Endodermal cell (in vitro differentiated cells): Measurements from ENCODE around the gene CMTR1. TPM values are rescaled to one million over a fixed set of nuclear protein-coding genes. Genes with fewer than 3 reads are reported as not detected.

Source experiments
- DNase-seq: peaks from one replicate; pipeline ENCODE4 v3.0.0-alpha.2; 2017
- H3K27ac ChIP-seq: 2 replicates; pipeline ENCODE4 v1.5.1; 2013; ENCODE audit warnings: mild to moderate bottlenecking, low read depth, low read length, moderate library complexity
- H3K27me3 ChIP-seq: 2 replicates; pipeline ENCODE4 v1.6.1; 2013; ENCODE audit warnings: mild to moderate bottlenecking, low read length, moderate library complexity; ENCODE audit not compliant: insufficient read depth, control insufficient read depth, poor library complexity, severe bottlenecking
- H3K36me3 ChIP-seq: 2 replicates; pipeline ENCODE4 v1.7.0; 2013; ENCODE audit warnings: mild to moderate bottlenecking, low read length, moderate library complexity; ENCODE audit not compliant: control insufficient read depth, insufficient read depth
- H3K4me1 ChIP-seq: one replicate; pipeline ENCODE4 v1.7.0; 2013; ENCODE audit warnings: low read length; ENCODE audit not compliant: control insufficient read depth, insufficient read depth
- H3K4me3 ChIP-seq: 2 replicates; pipeline ENCODE4 v1.5.1; 2013; ENCODE audit warnings: mild to moderate bottlenecking, low read length, moderate library complexity
- H3K9ac ChIP-seq: 2 replicates; pipeline ENCODE4 v1.6.1; 2013; ENCODE audit warnings: mild to moderate bottlenecking, low read length, moderate library complexity; ENCODE audit not compliant: poor library complexity, severe bottlenecking; ENCODE audit errors: extremely low read depth
- H3K9me3 ChIP-seq: 2 replicates; pipeline ENCODE4 v1.6.1; 2013; ENCODE audit warnings: mild to moderate bottlenecking, low read length, moderate library complexity; ENCODE audit not compliant: control insufficient read depth
- H3K27ac Mint-ChIP-seq: 2 replicates; pipeline ENCODE4 v1.8.0; 2020; ENCODE audit warnings: mixed read lengths
- H3K27me3 Mint-ChIP-seq: 2 replicates; pipeline ENCODE4 v1.8.0; 2021; ENCODE audit warnings: mild to moderate bottlenecking, mixed read lengths; ENCODE audit not compliant: insufficient read depth
- H3K36me3 Mint-ChIP-seq: 2 replicates; pipeline ENCODE4 v1.8.0; 2020; ENCODE audit warnings: low read depth, mixed read lengths
- H3K4me1 Mint-ChIP-seq: 2 replicates; pipeline ENCODE4 v1.8.0; 2020; ENCODE audit warnings: mixed read lengths
- H3K4me3 Mint-ChIP-seq: 2 replicates; pipeline ENCODE4 v1.8.0; 2020; ENCODE audit warnings: mild to moderate bottlenecking, moderate library complexity, mixed read lengths
- H3K9me3 Mint-ChIP-seq: 2 replicates; pipeline ENCODE4 v1.8.0; 2020; ENCODE audit warnings: mild to moderate bottlenecking, mixed read lengths
- CTCF ChIP-seq: fragments of 200-600 bp; sonication (generic); conservative IDR thresholded peaks from 2 replicates; pipeline ENCODE4 v1.5.0; 2021; ENCODE audit warnings: antibody characterized with exemption, mild to moderate bottlenecking
- WGBS, 2 experiments: methylation state at CpG; one replicate each; pipeline versions ENCODE4 v1.1.5 to v1.1.7; 2013; ENCODE audit warnings: missing lambda C conversion rate in 2 of 2, mixed read lengths in 1 of 2; ENCODE audit not compliant: insufficient coverage in 1 of 2, insufficient read length in 1 of 2; 5-methylcytosine and 5-hydroxymethylcytosine counted together
- total RNA-seq, 2 donors: library from RNA; stranded (reverse); fragmentation: NEBNext Ultra II Directional in 1 of 2; extraction: Animal tissue kit (Norgen Biotek cat#: 25700) in 1 of 2; gene quantifications; 2 replicates in 1 of 2; 3 replicates in 1 of 2; pipeline ENCODE4 v1.2.1, GENCODE V29; 2021

Gene CMTR1
- total RNA-seq, 2 donors from 2014 or later = 62.0 to 91.6 TPM

DNA sequence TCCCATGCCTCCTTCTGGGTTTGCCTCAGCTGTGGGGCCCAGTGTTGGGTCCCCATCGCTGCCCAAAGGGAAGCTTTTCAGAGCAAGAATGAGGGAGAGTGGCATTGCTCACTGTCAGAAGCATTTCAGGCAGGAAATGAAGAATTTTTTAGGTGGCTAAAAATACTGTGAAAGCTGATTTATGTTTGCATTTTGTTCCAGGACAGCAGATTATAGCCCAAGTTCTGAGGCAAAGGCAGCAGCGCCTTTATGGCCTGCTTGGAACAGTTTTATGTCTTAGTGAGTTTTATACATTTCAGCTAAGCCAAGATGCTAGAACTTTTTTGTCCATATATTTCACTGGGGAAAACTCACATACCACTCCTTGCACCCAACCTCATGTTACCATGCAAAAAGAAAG lies 71.0 kb downstream of the CMTR1 start:
- no peak for DNase-seq
- no peak overlapping the region for H3K4me3 ChIP-seq
- no peak for TF ChIP-seq CTCF
- peaks cover 5% of the 10 kb centered on the region for H3K4me1 ChIP-seq
- H3K36me3 ChIP-seq = no peaks in the 10 kb centered on the region
- Mint-ChIP-seq H3K36me3 (no peaks in the 10 kb centered on the region), H3K4me1 (peaks cover 10% of the 10 kb centered on the region), H3K27ac (no peak overlapping the region), H3K9me3 (no peaks in the 10 kb centered on the region), H3K27me3 (no peaks in the 10 kb centered on the region), H3K4me3 (no peak overlapping the region)
- no peak overlapping the region for H3K27ac ChIP-seq
- WGBS, 2 experiments = 96 to 100% methylated on average over 2 of the region's 2 CpGs
- no peaks in the 10 kb centered on the region for H3K27me3 ChIP-seq
- no peak overlapping the region for H3K9ac ChIP-seq
- H3K9me3 ChIP-seq = no peaks in the 10 kb centered on the region

DNA sequence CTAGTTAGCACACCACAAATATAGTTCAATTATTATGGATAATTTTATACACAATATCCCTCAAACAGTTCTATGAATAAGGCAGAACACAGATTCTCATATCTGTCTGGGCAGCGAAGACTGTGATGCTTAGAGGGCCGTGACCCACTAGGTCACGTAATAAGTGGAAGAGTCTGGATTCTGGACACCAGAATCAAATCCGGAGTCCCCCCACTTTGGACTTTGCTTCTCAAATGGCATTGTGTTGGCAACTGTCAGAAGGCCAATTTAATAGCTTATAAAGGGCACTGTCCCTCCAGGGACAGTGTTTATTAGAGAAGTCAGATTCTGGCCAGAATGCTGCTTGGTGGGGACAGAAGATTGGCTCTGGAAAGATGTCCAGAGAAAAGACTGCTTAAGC lies 73.5 kb downstream of the CMTR1 start:
- Mint-ChIP-seq H3K36me3 (no peaks in the 10 kb centered on the region), H3K9me3 (no peaks in the 10 kb centered on the region), H3K4me1 (peaks cover 9% of the 10 kb centered on the region), H3K27me3 (peaks cover 8% of the 10 kb centered on the region), H3K27ac (no peak overlapping the region), H3K4me3 (no peak overlapping the region)
- WGBS, 2 experiments = 69 to 70% methylated on average over 4 of the region's 4 CpGs
- DNase-seq = no peak
- H3K27me3 ChIP-seq = no peaks in the 10 kb centered on the region
- no peak overlapping the region for H3K9ac ChIP-seq
- peaks cover 5% of the 10 kb centered on the region for H3K4me1 ChIP-seq
- no peak overlapping the region for H3K27ac ChIP-seq
- H3K36me3 ChIP-seq = no peaks in the 10 kb centered on the region
- no peaks in the 10 kb centered on the region for H3K9me3 ChIP-seq
- TF ChIP-seq CTCF = no peak
- no peak overlapping the region for H3K4me3 ChIP-seq

GRCh38 chr6:37507077-37507476 lies 74.1 kb downstream of the CMTR1 start:
- DNase-seq = peak; percentile 71
- WGBS, 2 experiments = 85% methylated on average over 2 to 4 of the region's 5 CpGs
- no peak for TF ChIP-seq CTCF
- H3K27me3 Mint-ChIP-seq = peaks cover 14% of the 10 kb centered on the region
- no peaks in the 10 kb centered on the region for H3K36me3 ChIP-seq
- no peak overlapping the region for H3K4me3 ChIP-seq
- no peak overlapping the region for H3K9ac ChIP-seq
- no peaks in the 10 kb centered on the region for H3K9me3 ChIP-seq
- peaks cover 9% of the 10 kb centered on the region for H3K4me1 Mint-ChIP-seq
- peaks cover 7% of the 10 kb centered on the region for H3K4me1 ChIP-seq
- H3K27ac ChIP-seq = no peak overlapping the region
- H3K4me3 Mint-ChIP-seq = no peak overlapping the region
- H3K27ac Mint-ChIP-seq = no peak overlapping the region
- H3K27me3 ChIP-seq = peaks cover 6% of the 10 kb centered on the region
- no peaks in the 10 kb centered on the region for H3K9me3 Mint-ChIP-seq
- no peaks in the 10 kb centered on the region for H3K36me3 Mint-ChIP-seq
